Measurements from ENCODE around the gene ACTR1A.
"Not testable (repeated sequence)": the region's sequence is repeated elsewhere in the genome, so short reads cannot be mapped to it uniquely, and the experiment has no call there.

Gene ACTR1A

DNA sequence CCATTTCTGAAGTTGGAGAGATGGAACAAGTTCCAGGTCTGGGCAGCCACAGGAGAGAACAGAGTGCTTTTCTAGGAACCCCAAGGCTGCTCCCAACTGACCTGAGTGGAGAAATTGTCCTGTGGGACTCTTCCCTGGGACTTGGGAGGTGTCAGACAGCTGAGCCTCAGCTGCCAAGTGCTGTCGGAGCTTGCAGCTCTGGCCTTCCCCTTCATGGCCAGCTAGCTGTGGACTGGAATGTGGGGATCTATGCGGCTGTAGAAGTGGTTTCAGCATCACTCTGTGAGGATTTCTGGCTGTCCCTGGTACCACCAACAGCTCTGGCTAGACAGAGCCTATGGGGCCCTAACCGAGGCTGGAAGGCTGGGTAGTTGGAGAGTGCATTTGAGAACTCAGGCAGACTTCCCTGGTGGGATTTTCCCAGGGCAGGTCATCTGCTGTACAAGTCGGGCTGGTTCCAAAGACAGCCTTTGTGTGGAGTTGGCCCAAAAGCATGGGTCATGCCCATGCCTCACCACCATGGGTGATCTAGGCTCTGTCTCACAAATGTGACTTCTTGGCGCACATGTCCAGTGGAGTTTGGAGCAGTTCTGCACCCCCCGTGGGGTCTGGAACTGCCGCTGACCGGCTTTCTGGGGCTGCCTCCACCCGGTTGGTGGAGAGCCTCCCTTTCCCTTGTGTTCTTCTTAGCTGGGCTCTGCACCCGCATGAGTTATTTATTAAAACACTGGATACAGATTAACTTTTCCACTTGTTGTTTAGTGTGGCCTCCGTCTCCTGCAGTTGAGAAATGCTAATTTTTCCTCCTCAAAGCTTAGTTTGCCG lies 12.2 kb upstream of the ACTR1A start:
- DNase-seq = no peak

- no peak for DNase-seq
These were observed 9.2 kb upstream of the ACTR1A start for GRCh38 chr10:102511583-102512274.

- DNase-seq = no peak
These were observed 6.9 kb upstream of the ACTR1A start for GRCh38 chr10:102509387-102509786.

- no peak for DNase-seq
These were observed 6.0 kb upstream of the ACTR1A start for GRCh38 chr10:102508506-102508905.

DNA sequence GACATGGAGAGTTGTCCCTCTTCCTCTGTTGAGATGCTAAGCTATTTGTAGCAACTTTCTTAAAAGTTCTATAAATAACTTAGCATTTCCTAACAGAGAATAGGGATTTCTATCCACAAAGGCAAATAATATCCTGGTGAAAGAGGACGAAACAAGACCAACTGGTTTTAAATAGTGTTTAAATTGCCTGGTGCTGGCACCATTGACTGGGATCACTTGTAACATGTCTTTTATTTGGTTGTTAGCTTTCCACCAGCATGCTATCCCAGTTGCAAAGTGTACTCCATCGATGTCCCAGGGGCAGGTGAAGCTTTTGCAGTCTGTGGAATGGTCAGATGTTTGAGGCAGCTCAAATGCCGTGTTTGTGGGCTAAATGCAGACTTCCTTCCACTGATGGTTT lies 5.0 kb upstream of the ACTR1A start:
- DNase-seq = no peak

DNA sequence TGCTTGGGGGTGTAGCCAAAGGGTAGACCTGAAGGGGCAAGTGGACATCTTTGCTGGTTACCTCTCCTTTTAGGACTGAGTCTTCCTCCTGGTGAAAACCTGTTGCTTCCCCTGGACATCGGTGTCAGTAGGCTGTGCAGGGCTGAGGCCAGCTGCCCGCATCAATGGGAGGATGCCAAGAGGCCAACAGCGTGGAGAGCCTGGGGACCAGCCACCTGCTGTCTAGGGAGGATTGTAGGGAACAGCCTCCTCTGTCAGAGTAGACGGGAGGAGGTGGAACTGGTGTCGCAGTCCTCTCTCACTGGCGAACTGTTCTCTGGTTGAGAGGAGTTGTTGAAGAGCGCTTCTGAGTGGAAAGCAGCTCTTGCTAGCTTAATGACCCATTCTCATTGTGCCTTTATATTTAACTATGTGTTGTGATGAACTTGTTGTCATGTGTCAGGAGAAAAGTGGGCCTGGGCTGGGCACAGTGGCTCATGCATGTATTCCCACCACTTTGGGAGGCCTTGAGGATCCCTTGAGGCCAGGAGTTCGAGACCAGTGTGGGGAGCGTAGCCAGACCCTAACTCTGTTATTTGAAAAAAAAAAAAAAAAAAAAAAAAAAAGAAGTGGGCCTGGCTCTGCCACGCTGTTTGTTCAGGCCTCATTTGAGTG lies 3.1 kb upstream of the ACTR1A start:
- DNase-seq = no peak

- DNase-seq = no peak
These were observed 2.4 kb upstream of the ACTR1A start for GRCh38 chr10:102504976-102505300.

- no peak for DNase-seq
These were observed 1.9 kb upstream of the ACTR1A start for GRCh38 chr10:102504179-102504975.

- DNase-seq = peak; percentile 92
These were observed 1.0 kb upstream of the ACTR1A start, which contains the start of gene SUFU for GRCh38 chr10:102503264-102504178. SUFU (plus strand) TSS chr10:102503972; CDS start chr10:102504153, 181 bp downstream.

DNA sequence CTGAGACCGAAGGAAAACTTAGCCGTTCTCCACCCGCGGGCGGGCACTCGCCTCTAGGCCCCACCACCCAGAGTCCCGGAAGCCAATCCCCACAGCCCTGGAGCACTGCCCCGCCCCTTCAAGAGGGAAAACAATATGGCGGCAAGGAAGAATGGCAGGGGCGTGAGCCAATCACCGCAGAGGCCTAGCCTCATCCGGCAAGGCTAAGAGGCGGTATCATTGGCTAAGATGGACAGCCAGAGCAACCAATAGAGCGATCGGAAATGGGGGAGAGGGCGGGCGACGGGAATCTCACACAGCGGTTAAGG lies 529 bp downstream of the ACTR1A start:
- DNase-seq = peak; percentile 95

- DNase-seq = no peak
These were observed 1.1 kb downstream of the ACTR1A start for GRCh38 chr10:102501201-102502028.

DNA sequence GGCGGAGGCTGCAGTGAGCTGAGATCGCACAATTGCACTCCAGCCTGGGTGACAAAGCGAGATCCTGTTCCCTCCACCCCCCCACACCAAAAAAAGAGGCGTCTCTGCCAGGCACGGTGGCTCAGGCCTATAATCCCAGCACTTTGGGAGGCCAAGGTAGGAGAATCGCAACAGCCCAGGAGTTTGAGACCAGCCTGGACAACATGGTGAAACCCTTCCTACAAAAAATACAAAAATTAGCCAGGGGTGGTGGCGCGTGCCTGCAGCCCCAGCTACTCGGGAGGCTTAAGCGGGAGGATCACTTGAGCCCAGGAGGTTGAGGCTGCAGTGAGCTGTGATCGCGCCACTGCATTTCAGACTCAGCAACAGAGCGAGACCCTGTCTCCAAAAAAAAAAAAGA lies 1.8 kb downstream of the ACTR1A start:
- not testable (repeated sequence) for DNase-seq

DNA sequence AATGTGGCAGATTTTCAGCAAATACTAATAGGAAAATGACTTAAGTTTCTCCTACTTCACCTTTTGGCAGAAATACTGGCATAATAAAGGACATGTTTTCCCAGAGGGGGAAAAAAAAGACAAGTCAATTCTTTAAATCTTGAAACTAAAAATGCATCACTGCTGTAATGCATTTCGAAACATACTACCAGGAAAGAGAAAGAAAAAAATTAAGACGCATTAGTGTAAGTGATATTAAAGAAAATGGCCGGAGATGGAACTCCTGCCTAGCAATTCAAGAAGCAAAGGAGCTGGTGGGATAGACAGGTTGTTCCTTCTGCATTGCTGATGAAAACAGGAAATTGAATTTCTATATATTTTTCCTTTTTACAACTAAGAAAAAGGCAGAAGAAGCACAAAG lies 3.2 kb downstream of the ACTR1A start:
- no peak for DNase-seq

- no peak for DNase-seq
These were observed 5.0 kb downstream of the ACTR1A start for GRCh38 chr10:102497545-102497944.

DNA sequence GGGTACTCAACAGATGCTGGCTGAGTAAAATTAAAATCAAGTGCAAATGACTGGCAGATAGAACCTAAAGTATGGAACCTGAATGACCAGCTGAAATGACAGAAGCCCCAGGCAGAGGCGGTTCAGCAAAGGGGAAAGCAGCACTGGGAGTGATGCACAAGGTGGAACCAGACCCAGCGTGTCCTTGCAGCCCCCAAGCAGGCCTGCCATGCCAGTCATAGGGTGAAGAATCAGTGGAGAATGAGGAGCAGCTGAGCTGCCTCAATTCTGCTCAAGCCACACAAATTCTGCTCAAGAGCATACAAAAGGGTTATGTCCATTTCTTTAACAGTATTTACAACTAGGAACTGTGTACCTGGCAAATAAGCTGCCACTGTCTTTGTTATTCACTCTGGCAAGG lies 8.7 kb downstream of the ACTR1A start:
- DNase-seq = no peak

- no peak for DNase-seq
These were observed 9.5 kb downstream of the ACTR1A start for GRCh38 chr10:102492983-102493382.

DNA sequence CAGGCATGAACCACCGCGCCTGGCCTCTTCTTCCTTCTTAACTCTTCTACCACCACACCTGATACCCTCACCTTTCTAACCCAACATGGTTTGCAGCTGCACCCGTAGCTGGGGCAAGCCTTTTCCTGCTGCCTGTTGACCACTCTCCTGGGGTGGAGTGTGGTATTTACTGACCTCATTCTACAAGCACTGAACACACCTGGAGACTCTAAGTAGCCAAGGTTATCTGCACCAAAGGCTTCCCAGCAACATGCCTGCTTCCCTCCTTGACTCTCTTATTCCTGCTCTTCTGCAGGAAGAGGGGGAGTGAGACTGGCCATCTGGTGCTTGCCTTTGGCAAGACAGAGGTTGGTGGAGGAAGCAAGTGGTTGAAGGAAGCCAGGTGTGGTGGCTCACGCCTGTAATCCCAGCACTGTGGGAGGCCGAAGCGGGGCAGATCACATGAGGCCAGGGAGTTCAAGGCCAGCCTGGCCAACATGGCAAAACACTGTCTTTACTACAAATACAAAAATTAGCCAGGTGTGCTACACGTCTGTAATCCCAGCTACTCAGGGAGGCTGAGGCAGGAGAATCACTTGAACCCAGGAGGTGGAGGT lies 10.1 kb downstream of the ACTR1A start:
- DNase-seq = no peak

- no peak for DNase-seq
These were observed 11.4 kb downstream of the ACTR1A start for GRCh38 chr10:102491136-102491535.

GRCh38 chr10:102485093-102485784 lies 17.3 kb downstream of the ACTR1A start:
- no peak for DNase-seq

DNA sequence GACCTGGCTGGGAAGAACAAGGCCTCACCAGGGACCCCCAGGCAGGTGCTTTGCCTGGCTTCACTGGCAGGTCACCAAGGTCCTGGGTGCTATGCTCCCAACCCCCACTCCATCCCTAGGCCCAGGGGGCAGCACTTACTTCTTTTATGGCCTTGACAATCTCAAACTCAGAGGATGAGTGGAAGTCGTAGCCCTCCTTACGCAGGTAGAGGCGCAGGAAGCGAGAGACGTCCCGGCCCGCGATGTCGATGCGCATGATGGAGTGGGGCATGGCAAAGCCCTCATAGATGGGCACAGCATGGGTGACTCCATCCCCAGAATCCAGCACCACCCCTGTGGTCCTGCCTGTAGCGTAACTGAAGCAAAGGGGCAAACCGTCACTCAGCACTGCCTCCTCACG lies 18.5 kb downstream of the ACTR1A start:
- no peak for DNase-seq
